AG20443 (cell line): ENCODE data around the gene SNPH.

Source experiments
- DNase-seq: peaks from one replicate; pipeline ENCODE4 v3.0.0; 2012; ENCODE audit warnings: low spot score, mixed read lengths

The SNPH gene

DNA sequence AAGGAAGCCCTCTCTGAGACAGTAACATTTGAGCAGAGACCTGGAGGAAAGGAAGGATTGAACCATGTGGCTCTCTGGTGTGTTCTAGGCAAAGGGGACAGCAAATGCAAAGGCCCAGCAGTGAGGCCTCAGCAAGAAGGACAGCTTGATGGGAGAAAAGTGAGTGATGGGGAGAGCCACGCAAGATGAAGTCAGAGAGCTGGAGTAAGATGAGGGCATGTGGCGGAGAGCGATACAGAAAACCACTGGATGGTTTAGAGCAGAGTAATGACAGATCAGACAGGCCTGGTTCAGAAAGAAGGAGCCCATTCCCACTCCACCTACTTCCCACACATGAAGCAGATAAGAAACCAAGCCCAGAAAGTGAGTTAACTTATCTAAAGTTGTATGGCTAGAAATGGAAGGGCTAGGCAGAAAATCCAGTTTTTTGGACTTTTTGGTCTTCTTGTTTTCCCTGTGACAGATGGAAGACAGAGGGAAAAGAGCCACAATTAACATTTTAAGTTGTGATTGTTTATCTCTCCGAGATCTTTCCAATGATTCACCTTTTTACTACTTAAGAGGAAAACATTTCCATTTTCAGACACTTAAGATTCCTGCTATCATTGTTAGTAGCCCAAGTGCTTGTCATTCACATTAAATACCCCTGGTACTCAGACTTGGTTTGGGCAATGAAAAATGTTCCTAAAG is 723 bp upstream of the SNPH start:
- DNase-seq: no peak

DNA sequence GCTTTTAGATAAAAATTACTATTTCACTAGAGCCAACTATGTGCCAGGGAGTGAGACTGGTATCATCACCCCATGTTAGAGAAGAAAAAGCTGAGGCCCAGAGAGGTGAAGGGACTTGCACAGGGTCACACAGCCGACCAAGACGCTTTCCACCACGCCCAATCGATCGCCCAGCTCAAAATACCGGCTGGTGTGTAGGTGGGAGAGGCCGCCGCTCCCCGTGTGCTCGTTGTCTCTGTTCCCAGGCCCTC is 253 bp upstream of the SNPH start:
- DNase-seq: no peak

DNA sequence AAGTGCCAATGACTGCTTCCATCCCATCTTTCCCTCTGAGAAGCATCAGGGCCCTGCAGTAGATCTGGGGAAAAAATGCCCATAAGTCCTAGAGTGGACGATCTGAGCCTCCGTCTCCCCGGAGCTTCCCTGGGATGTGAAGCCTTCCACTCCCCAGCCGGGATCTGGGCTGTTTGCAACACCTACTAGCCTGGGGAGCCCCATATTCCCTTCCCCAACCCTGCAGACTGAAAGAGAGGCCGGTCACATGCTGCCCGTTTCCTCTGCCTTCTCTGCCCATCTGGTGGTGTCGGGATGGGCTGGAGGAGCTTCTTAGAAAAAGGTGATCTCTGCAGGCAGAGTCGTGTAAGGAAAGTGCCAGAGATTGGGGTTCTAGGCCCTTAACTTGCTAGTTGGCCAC is 1.1 kb downstream of the SNPH start:
- no peak for DNase-seq

DNA sequence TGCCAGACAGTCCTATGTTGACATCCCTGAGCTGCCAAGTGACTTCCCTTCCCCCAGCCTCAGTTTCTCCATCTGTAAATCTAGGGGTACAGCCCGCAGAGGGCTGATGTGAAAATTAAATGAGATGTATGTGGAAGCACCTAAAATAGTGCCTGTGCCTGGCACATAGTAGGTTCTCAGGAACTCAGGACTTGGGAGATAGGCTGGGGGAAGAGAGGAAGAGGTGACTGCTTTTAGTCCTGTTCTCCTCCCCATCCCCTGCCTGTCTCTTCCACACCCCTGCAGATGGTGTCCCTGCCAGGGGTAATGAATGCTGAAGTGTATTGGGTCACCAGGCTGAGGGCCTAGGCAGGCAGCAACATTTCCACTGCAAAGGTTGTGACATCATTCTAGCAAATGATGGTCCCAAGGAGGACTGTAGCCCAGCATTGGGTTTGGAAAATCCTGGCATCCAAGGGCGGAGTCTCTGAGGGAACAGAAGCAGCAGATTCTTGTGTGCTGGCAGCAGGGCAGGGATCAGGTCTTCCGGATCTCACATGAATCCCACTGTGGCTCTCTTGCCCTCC is 1.8 kb downstream of the SNPH start:
- no peak for DNase-seq

DNA sequence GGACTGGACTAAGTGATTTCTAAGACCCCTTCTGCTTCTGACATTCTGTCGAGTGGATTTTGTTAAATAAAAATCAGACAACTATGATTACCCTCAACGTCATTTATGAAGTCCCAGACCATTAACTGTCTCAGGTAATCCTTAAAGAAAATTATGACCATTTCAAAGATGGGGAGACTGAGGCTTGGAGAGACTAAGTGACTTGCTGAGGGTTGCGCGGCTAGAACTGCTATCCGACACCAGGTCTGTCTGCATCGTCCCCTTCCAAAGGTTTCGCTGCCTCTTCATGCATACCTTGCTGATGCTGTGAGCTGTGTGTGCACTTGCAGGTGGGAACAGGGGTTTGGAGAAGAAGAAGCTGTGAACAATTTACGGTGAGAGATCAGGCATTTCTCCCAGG is 3.1 kb downstream of the SNPH start:
- no peak for DNase-seq

DNA sequence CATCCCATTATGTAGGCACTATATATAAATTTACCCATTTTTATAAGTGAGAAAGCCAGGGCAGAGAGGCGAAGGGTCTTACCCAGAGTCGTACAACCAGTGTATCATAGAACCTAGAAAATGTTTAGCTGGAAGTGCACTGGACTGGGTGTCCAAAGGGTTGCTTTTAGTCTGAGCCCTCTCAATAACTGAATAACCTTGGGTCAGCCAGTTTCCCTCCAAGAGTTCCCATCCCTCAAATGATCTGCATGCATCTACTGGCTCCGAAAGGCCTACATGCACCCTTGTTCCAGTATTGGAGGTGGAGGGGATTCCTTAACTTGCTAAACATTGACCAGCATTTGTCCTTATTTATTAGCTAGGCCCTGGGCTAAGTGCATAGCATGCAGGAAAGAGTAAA is 3.8 kb downstream of the SNPH start:
- no peak for DNase-seq

DNA sequence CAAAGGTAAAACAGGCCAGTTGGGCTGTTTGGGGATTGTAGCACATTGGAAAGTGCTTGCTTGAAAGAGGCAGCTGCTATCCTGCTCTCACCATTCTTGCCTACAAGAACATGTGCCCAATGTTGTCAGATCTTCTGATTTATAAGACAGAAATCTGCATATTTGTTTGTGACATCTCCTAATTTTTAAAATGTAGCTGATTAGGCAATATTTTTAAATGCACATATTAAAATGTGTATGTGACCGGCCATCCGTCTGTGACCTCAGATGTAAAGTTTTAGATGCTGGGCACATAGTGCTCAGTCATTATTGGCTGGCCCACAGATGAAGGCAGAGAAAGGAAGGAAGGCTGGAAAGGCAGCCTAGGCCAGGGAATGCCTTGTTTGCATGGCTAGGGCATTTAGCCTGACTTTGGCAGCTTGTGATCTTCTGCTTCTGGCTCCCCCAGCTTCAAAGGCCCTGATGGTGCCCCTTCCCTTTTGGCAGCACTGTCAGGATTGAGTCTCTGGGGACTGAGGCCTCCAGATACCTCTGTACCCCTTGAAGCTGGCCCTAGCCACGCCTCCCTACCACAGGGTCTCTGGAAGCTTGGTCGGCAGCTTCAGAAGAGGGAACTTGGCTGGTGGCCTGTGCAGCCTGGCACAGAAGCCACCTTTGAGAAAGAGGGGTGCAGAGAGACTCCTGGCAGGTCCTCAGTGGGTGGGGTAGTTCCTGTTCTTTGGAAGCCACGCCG is 6.4 kb downstream of the SNPH start:
- DNase-seq: no peak

DNA sequence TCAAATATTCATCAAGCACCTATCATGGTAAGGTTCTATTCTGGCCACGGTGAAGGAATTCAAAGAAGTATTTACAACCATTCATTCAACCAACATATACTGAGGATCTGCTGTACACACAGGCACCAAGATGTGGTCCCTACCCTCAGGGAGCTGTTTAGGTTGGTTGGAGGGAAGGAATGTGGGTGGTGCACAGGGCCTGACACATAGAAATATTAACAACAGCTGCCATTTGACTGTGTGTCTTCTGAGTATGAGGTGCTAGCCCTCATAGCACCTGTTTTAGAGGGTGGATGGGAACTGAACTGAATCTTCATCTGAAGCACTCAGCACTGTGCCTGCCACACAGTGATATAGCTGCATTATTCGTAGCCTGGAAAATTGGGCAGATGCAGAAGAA is 7.3 kb downstream of the SNPH start:
- DNase-seq: no peak

DNA sequence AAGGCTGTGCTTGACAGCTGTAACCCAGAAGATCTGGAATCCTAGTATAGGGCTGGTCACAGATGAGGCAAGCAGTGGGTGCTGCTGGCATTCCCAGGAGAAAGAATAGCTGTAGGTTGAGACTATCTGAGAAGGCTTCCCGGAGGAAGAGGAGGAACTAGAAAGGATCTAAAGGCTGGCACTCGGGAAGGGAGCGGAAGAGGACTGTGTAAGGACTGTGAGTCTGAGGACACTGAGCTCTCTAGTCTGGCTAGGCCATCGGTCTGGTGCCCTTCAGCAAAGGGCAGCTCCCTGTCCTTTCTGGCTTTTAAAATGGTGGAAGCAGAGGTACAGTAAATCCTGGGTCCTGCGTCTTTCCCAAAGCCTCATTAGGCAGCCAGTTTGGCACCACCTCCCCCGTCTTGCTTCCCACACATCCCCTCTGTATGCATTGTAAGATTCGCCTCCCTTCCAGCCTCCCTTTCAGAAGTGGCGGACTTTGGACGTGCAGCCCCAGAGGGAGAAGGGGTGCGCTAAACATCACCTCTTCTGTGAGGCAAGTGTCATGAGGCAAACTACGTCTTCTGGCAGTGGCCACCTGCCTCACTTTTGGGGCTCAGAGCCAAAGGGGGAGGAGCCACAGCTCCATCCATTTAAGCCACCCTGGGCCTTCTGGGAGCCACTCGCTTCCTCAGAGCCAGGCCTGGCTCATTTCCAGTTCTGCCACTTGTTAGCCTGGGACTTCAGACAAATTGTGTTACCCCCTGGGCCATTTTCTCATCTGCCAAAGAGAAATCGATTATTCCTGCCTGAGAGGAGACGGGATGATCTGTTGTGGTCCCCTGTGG is 8.6 kb downstream of the SNPH start:
- DNase-seq: no peak

DNA sequence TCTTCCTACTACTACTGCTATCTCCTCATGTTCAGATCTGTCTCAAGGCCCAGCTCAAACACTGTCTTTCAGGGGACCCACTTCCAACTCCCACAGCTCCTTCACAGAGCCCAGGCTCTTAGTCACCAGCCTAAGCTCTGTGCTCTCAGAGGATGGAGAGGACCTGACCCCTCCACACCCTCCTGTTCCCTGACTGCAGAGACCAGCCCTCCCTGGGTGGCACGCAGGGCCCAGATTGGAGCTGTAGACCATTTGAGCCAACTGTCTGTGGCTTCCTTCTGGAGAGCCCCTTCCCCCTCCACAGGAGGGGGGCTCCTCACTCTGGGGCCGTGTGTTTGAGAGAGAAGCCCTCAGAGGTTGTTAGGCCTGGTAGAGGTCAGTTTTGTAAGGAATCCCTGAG is 9.8 kb downstream of the SNPH start:
- no peak for DNase-seq

DNA sequence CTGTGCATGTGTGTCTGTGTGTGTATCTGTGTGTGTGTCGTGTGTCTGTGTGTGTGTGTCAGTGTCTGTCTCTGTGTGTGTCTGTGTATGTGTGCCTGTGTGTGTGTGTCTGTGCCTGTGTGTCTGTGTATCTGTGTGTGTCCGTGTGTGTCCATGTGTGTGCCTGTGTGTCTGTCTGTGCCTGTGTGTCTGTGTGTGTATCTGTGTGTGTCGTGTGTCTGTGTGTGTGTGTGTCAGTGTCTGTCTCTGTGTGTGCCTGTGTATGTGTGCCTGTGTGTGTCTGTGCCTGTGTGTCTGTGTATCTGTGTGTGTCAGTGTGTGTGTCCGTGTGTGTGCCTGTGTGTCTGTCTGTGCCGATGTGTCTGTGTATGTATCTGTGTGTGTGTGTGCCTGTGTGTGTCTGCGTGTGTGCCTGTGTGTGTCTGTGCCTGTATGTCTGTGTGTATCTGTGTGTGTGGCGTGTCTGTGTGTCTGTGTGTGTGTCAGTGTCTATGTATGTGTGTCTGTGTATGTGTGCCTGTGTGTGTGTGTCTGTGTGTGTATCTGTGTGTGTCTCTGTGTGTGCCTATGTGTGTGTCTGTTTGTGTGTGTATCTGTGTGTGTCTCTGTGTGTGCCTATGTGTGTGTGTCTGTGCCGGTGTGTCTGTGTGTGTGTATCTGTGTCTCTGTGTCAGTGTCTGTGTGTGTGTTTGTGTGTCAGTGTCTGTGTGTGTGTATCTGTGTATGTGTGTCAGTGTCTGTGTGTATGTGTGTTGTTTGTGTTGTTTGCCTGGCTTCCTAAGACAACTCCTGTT is 11.6 kb downstream of the SNPH start:
- no peak for DNase-seq

DNA sequence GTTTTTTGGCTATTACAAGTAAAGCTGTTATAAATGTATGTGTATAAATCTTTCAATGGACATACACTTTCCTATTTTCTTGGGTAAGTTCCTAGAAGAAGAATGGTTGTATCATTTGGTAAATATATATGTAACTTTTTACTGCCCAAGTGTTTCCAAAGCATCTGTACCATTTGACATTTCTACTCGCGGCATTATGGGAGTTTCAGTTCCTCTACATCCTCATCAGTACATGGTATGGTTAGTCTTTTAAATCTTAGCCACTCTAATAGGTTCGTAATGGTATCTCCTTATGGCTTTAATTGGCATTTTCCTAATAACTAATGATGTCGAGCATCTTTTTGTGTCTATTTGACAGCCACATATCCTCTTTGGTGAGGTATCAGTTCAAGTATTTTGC is 12.9 kb downstream of the SNPH start:
- DNase-seq: no peak

DNA sequence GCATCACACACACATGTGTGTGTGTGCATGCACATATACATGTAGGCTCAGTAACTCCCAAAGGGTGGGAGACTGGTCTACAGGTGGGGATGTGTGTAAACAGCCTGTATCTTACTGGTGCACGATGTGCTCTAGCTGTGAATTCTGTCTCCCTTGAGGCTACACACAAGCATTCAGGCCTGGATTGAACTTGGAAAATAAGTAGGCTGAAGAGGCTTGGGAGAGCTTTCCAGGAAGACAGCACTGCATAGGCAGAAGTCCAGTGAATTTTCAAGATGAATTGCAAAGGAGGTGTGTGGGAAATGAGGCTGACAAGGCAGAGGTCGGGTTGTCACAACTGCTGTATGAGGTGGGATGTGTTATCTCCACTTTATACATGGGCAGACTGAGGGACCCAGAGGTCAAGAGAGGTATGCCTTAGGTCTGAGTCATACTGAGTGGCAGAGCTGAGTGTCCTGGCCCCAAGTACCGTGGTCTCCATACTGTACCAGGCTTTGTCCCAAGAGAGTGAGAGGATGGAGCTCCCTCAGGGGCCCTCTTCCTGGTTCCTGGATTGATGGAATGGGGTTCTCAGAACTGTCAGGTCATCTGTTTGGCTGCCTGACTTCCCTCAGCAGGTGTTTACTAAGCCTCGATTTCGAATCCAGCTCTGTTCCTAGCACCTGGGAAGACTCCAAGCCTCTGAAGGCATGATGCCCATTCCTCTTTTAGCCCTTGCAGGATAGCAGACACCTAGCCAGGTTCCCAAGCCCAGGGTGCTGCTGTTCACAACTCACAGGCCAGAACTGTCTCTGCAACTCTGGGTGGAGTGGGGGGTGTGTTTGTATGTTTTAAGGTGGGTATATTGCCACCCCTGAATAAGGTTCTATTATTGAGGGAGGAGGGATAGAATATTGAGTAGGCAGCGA is 14.4 kb downstream of the SNPH start:
- no peak for DNase-seq

DNA sequence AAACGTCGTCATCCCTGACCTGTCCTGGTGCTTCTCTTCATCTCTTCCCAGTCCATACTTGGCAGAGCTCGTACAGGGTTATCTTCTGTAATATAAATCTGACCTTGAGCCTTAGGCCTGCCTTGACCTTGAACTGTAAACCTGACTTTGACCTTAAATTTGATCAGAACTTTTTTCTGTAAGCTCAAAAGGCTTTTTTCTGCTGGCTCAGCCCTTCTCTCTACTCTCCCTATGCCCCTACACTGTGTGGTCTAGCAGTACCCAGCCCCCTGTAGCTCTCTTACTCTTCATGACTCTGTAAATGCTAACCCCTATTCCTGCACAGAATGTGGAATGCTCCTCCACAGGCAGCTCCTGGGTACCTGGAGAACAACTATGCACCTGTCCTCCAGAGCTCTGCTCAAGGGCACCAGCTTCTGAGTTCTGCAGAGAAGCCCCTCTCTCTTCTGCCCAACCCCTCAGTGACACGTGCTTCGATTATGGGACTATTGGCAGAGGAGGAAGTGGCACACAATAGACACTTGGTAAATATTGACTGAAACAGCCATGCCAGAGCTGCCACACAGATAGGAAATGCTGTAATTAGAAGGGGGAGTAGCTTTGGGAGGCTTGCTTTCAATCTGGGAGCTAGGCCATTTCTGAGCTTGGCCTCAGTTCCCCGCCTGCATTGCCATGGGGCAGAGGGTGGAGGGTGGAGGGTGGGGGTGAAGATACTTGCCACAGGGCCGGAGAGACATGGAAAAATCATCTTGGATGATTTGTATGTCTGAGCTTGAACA is 15.4 kb downstream of the SNPH start:
- no peak for DNase-seq

DNA sequence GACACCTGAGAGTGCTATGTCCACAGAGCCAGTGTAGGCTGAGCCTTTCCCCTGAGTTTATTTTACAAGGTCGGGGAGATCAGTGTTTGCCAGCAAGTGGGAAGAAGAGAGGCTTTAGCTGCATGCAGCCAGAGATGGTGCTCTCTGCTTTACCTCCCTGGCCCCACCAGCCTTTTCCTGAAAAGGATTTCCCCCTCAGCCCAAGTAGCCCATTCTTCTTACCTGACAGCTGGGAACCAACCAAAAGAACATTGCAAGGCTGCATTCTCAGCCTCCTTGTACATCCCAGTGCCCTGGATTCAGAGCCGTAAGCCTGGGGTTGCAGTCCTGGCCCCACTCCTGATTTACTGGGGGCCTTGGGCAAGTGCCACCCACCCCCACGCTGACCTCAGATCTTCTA is 16.9 kb downstream of the SNPH start:
- DNase-seq: no peak

DNA sequence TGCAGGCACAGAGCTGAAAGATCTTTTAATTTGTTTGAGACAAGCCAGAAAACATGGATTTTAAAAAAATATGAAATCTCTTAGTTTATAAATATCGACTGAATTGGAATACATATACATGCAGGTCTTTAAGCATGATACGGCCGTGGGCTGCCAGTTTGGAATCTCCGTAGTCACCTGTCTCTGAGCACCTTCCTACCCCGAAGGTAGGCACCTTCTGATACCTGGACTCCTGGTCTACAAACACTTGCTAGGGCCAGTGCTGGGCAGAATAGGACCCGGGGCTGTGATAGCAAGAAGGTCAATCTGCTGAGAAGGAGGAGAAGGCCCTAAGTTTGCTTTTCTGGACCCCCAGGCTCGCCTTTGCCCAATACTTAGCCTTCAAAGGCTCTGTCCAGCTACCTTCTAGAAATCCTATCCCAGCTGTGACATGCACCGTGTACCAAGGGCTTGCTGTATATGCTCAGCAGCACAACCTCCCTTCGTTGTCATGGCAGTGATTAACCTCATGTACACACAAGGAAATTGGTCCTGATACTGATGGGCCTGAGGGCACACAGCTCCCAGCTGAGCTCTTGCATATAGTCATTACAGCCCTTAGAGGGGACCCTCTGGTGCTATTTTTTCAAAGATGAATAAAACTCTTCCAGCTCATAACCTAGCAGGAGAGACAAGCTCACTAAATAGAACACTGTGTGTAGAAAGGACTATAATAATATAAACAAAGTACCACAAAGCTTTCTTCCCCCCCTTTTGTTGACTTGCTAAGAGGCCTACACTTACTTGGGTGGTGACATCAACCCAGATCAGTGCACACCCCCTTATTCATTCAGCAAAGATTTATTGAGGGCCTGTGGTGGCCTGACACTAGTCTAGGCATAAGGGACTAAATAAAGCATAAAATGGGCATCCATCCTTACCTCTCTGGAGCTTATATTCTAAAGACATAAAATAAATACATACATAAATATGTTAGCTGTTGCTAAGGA is 17.7 kb downstream of the SNPH start:
- no peak for DNase-seq

DNA sequence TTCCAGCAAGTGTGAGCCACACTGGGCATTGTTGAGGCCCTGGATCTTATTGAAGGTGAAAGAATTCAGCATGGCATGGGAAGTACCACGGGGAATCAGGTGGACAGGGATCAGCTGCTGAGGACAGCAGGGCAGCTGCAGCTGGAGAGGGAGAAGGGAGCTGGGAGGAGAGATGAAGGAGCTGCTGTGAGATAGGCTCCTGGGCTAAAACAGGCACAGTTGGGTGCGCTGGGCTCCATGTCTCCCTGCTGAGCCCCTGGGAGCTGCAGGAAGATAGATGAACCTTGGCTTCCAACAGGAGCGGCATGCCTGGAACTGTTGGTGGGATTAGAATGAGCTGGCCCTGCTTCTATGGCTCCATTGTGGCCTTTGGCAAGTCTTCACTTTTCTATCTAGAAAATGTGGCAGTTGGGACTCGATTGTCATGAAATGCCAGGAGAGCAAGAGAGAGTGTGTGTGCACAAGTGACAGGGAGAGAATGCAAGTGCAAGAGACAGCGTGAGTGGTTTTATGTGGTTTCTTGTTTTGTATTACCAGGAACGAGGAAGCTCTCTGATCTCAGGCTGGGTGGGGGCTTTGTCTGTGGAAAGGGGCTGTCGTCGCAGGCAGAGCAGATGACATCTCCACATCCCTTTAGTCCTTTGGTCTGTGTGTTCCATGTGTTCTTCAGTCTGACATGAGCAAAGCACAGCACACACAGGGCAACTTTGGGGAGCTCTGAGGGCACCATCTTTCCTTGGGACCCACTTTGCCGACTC is 20.4 kb downstream of the SNPH start:
- no peak for DNase-seq

DNA sequence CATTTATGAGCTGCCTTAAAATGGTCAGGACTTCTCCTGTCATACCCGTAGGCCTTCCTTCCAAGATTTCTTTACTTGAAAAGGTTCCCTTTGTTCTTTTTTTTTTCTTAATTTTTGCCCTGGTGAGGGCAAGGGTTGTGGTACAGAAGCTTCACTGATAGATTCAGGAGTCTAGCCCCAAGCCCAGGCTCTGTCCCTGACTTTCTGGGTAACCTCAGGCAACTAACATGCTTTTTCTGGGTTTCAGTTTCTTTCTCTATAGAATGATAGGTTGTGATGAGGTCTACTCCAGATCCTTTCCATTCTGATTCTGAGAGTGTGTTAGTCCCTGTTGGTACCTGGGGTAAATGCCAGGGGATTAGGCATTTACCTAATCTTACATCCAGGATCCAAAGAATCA is 21.2 kb downstream of the SNPH start:
- no peak for DNase-seq
